Ovary (tissue), 9 donors: ENCODE data around the gene SEMA3G. TPM values are rescaled to one million over a fixed set of nuclear protein-coding genes. Genes with fewer than 3 reads are reported as not detected.

Source experiments
- DNase-seq, 5 donors: peaks; one replicate each; pipeline ENCODE4 v3.0.0-alpha.2; 2019 to 2020
- H3K27ac ChIP-seq, 2 donors: fragments of 200-600 bp; one replicate each; pipeline versions ENCODE4 v1.5.1 to v1.8.0; 2019 to 2022
- H3K27me3 ChIP-seq: fragments of 200-600 bp; one replicate; pipeline ENCODE4 v1.8.0; 2022
- H3K36me3 ChIP-seq: fragments of 200-600 bp; sonication (generic); one replicate; pipeline ENCODE4 v1.5.1; 2019
- H3K4me1 ChIP-seq: one replicate; pipeline ENCODE4 v1.8.1; 2013; ENCODE audit warnings: mild to moderate bottlenecking, moderate library complexity; ENCODE audit not compliant: insufficient read depth
- H3K4me3 ChIP-seq: fragments of 200-600 bp; sonication (generic); one replicate; pipeline ENCODE4 v1.5.1; 2017
- H3K9me3 ChIP-seq, 2 donors: fragments of 200-600 bp in 1 of 2; sonication (generic) in 1 of 2; one replicate each; pipeline versions ENCODE4 v1.5.1 to v1.8.1; 2013 to 2019; ENCODE audit warnings: mild to moderate bottlenecking in 1 of 2, moderate library complexity in 1 of 2
- EP300 ChIP-seq: sonication (generic); formaldehyde crosslinking; IDR thresholded peaks from one replicate; pipeline ENCODE4 v1.6.1; 2017; ENCODE audit warnings: antibody characterized with exemption
- POLR2A ChIP-seq: fragments of 450-650 bp; IDR thresholded peaks from one replicate; pipeline ENCODE4 v1.6.1; 2017; ENCODE audit warnings: antibody characterized with exemption, mild to moderate bottlenecking, moderate library complexity
- WGBS, 3 donors: extraction: QIAGEN DNeasy Blood & Tissue Kit in 1 of 3; methylation state at CpG; one replicate each; pipeline versions ENCODE4 v1.1.5 to v1.1.7; 2013 to 2017; 5-methylcytosine and 5-hydroxymethylcytosine counted together
- intact Hi-C, 4 donors: fragments of 100-400 bp; cut with DNase I; formaldehyde crosslinking; loops; one replicate each; pipeline versions ENCODE4 v1.11.0 to v1.15.1; 2022 to 2023
- polyA plus RNA-seq, 2 donors: library from polyadenylated mRNA; stranded (reverse); fragments of 200-250 nt in 1 of 2; fragments of 350-450 nt in 1 of 2; fragmentation: Illumina TruSeq in 1 of 2; extraction: RNeasy Lipid Tissue Mini Kit (QIAGEN cat#74804) in 1 of 2; gene quantifications; one replicate each; pipeline ENCODE4 v1.2.3, GENCODE V29; 2013 to 2014
- total RNA-seq, 7 donors: library from RNA; depleted of rRNA in 2 of 7; stranded (reverse); fragments of >200 nt in 2 of 7; fragmentation: NEBNext Ultra II Directional in 3 of 7; extraction: Animal tissue kit (Norgen Biotek cat#: 25700) in 3 of 7; gene quantifications; one replicate each; pipeline versions ENCODE4 v1.1.0 to v1.2.4, GENCODE V29; 2016 to 2023
- TF ChIP-seq, protein P1 (sequence below), 3 donors: fragments of 450-650 bp in 2 of 3; fragments of 200-600 bp in 1 of 3; IDR thresholded peaks; one replicate each; pipeline versions ENCODE4 v1.5.1 to v1.8.0; 2016 to 2022; ENCODE audit warnings: antibody characterized with exemption in 3 of 3, mild to moderate bottlenecking in 1 of 3
- donor health status: DM: no; HTN: no; CAD: no; lungs with moderate emphysema.
- donor health status: DM: no; HTN: no; CAD: no.
- donor health status: Bipolar disorder and iron deficiency.
- donor health status: DM: yes; HTN: yes; CAD: no.
- donor health status: DM: no; HTN: no; CAD: no.
- donor health status: DM: yes; HTN: yes; CAD: no.

The SEMA3G gene
- total and polyA plus RNA-seq, 9 donors = 1.5 to 12.3 (median 4.6) TPM

DNA sequence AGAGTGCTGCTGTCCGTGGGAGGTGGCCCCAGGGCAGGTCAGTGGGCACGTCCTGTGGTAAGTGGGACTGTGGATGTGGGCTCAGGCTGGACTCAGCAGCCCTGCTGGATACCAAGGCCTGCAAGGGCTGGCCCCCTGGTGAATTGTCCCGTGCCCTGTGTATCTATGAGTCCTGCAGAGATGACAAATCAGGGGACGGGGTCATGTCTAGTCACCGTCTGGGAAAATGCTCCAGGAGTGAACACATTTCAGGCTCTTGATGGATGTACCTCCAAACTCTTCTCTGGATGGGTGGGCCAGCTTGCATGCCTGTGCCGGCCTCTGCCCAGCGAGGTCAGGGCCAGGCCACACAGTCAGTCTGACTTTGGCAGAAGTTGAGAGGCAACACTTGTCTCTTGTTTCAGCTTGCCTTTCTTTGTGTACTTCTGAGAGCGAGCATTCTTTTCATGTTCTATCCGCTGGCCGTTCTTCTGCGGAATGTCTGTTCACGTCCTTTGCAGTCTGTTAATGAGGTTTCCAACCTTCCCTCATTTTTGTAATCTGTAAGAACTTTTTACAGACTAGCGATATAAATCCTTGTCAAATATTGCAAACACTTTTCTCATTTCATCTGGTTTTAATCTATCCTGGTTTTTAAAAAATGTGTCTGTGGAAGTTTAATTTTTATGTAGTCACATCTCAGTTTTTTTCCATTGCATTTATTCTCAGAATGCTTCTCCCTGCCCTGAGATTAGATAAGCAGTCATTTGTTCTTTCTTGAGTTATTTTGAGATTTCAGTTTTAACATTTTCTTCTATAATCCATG, 38.9 kb upstream of the SEMA3G start:
- peak overlapping the region in 1 of 2 donors; percentile 48 for H3K27ac ChIP-seq
- H3K4me1 ChIP-seq = peaks cover 31% of the 10 kb centered on the region
- peaks cover 2% of the 10 kb centered on the region for H3K36me3 ChIP-seq
- peak in 2 of 5 donors; percentile 63 to 79 for DNase-seq
- no peaks in the 10 kb centered on the region for H3K27me3 ChIP-seq
- intact Hi-C loops = no loop called here
- TF ChIP-seq EP300 = no peak
- TF ChIP-seq, protein P1, sequence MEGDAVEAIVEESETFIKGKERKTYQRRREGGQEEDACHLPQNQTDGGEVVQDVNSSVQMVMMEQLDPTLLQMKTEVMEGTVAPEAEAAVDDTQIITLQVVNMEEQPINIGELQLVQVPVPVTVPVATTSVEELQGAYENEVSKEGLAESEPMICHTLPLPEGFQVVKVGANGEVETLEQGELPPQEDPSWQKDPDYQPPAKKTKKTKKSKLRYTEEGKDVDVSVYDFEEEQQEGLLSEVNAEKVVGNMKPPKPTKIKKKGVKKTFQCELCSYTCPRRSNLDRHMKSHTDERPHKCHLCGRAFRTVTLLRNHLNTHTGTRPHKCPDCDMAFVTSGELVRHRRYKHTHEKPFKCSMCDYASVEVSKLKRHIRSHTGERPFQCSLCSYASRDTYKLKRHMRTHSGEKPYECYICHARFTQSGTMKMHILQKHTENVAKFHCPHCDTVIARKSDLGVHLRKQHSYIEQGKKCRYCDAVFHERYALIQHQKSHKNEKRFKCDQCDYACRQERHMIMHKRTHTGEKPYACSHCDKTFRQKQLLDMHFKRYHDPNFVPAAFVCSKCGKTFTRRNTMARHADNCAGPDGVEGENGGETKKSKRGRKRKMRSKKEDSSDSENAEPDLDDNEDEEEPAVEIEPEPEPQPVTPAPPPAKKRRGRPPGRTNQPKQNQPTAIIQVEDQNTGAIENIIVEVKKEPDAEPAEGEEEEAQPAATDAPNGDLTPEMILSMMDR (IDR thresholded peaks at IDR 0.05) = no peak
- no peak for TF ChIP-seq POLR2A
- WGBS, 3 donors = 19 to 21% (median 21%) methylated on average over 13 of the region's 13 CpGs
- no peak overlapping the region for H3K4me3 ChIP-seq
- no peaks in the 10 kb centered on the region for H3K9me3 ChIP-seq

DNA sequence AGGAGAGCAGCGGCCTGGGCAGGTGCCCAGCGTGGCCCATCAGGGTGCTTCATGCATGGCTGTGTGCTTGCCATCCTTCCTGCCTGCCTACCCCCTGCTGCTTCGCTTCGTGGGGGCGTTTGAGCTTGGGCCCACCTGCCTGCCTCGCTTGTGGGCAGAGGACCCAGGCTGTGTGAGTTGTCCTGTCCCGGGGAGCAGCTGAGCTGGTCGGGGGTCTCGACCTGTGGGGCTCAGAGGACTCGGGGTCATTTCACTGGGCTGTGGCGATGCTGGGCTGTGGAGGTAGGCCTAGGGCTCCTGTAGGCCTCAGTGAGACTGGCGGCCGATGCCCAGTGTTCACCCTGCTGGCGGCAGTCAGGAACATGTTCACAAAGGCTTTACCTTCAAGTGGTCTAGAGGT, 38.2 kb upstream of the SEMA3G start:
- H3K4me3 ChIP-seq = no peak overlapping the region
- WGBS, 3 donors = 87 to 90% (median 88%) methylated on average over 12 to 14 of the region's 14 CpGs
- H3K4me1 ChIP-seq = peaks cover 31% of the 10 kb centered on the region
- no peaks in the 10 kb centered on the region for H3K36me3 ChIP-seq
- TF ChIP-seq, protein P1 (IDR thresholded peaks at IDR 0.05) = no peak
- TF ChIP-seq POLR2A = no peak
- no peak for TF ChIP-seq EP300
- H3K27me3 ChIP-seq = no peaks in the 10 kb centered on the region
- intact Hi-C loops = no loop called here
- H3K27ac ChIP-seq = no peak overlapping the region
- no peaks in the 10 kb centered on the region for H3K9me3 ChIP-seq
- no peak for DNase-seq

DNA sequence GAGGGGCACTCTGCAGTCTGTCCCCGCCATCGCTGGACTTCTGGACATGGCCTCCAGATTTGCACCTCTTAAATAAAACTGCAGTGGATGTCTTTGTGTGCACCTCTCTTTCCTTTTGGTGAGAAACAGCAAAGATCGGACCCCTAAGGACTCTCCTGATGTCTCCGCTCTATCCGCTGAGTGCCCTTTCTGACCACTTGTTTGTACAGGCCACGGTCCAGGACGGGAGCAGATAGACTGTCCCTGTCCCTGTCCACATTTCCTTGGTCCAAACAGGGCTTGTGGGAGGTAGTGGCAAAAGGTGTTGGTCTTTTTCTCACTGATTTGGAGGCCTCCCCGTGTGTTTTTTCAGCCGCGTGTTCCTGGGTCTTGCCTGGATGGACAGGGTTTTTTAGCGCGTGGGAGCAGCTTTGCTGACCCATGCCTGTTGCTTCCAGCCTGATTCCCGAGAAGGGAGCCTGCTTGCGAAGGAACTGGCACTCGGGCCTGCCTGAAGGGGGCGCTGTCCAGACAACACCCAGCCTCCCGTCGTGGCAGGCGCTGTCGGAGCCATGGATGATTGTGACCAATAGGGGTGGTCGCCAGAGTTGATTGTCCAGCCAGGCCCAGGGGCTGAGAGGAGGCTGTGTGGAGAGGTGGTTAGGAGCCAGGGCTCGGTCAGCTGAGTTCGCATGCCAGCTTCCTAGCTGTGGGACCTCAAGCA, 37.1 kb upstream of the SEMA3G start:
- Histone ChIP-seq H3K4me3 (no peak overlapping the region), H3K27ac (no peak overlapping the region), H3K27me3 (no peaks in the 10 kb centered on the region), H3K4me1 (peaks cover 31% of the 10 kb centered on the region), H3K36me3 (no peaks in the 10 kb centered on the region), H3K9me3 (no peaks in the 10 kb centered on the region)
- TF ChIP-seq, protein P1 (IDR thresholded peaks at IDR 0.05) = peak in 1 of 3 donors; percentile 14
- TF ChIP-seq EP300 = no peak
- DNase-seq = peak in 1 of 5 donors; percentile 65
- intact Hi-C loops = no loop called here
- WGBS, 3 donors = 85 to 87% (median 85%) methylated on average over 23 of the region's 23 CpGs

DNA sequence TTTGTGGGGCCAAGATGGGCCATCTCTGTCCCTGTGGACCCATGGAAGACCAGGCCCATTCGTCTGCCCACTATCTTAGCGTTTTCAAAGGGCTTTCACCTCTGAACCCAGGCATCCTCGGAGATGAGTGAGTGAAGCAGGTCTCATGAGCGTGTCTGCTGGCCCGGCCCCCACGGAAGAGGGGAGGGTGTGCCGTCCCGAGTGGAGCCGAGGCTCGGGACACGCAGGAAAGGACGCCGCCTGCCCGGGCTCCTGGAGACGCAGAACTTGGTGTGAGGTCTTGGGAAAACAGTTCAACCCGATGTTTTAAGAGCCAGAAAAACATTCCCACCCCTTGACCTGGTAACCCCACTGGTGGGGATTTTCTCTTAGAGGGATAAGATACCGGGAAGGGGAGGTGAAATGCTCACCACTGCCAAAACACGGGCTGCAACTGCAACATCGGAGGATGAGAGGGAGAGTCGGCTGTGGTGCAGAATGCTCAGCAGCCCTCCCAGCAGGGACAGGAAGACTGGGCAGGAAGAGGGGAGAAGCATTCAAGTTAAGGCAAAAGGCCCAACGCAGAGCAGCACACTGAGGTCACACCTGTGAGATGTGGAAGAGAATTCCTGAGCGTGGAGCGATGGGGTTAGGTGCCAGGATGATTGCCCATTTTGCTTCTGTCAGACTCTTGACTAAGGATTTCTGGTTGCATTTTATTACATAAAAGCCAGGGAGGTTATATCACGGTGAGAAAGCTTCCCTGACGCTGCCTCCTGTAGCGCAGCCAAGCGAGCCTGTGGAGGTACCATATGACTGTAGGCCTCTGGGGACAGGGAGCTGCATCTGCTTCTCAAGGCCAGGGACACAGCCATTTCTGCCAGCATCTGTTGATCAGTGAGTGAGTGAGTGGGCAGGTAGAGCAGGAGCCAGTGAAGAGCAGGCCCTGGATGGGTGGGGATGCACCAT, 36.1 kb upstream of the SEMA3G start:
- DNase-seq = peak in 3 of 5 donors; percentile 68 to 74 (median 68)
- Histone ChIP-seq H3K36me3 (no peaks in the 10 kb centered on the region), H3K4me1 (peaks cover 31% of the 10 kb centered on the region), H3K4me3 (no peak overlapping the region), H3K27ac (peak overlapping the region in 1 of 2 donors; percentile 52), H3K27me3 (no peaks in the 10 kb centered on the region), H3K9me3 (no peaks in the 10 kb centered on the region)
- WGBS, 3 donors = 29 to 52% (median 31%) methylated on average over 27 of the region's 27 CpGs
- intact Hi-C loops = no loop called here
- TF ChIP-seq, protein P1 (IDR thresholded peaks at IDR 0.05) = no peak
- TF ChIP-seq POLR2A = no peak
